GM23338 (cell line): ENCODE results near the gene PDZD7. TPM values are rescaled to one million over a fixed set of nuclear protein-coding genes. Genes with fewer than 3 reads are reported as not detected.

Experiments
- ATAC-seq: fragments of 200-7000 bp; cut with Tn5 transposase; 3 replicates; pipeline ENCODE4 v1.9.1; 2020
- DNase-seq: peaks from one replicate; pipeline ENCODE4 v3.0.0-alpha.2; 2015; ENCODE audit warnings: low spot score
- H2AFZ ChIP-seq: fragments of 200-600 bp; sonication (generic); 2 replicates; pipeline ENCODE4 v1.8.0; 2016; ENCODE audit warnings: antibody characterized with exemption, mild to moderate bottlenecking, moderate library complexity
- H3F3A ChIP-seq: fragments of 200-600 bp; sonication (generic); replicated peaks from 2 replicates; pipeline ENCODE4 v1.8.0; 2017; ENCODE audit warnings: antibody characterized with exemption, mixed run types, low read depth
- H3K27ac ChIP-seq: fragments of 200-600 bp; sonication (generic); 2 replicates; pipeline ENCODE4 v1.6.1; 2016; ENCODE audit warnings: low read depth
- H3K27me3 ChIP-seq: fragments of 200-600 bp; sonication (generic); 2 replicates; pipeline ENCODE4 v1.8.0; 2016; ENCODE audit warnings: mild to moderate bottlenecking, mixed run types, moderate library complexity; ENCODE audit not compliant: insufficient read depth
- H3K36me3 ChIP-seq: fragments of 200-600 bp; sonication (generic); 2 replicates; pipeline ENCODE4 v1.8.0; 2016; ENCODE audit warnings: mild to moderate bottlenecking; ENCODE audit not compliant: insufficient read depth
- H3K4me1 ChIP-seq: fragments of 200-600 bp; sonication (generic); 2 replicates; pipeline ENCODE4 v1.8.0; 2016; ENCODE audit warnings: mild to moderate bottlenecking, moderate library complexity; ENCODE audit not compliant: insufficient read depth
- H3K4me2 ChIP-seq: fragments of 200-600 bp; sonication (generic); 2 replicates; pipeline ENCODE4 v1.7.1; 2017; ENCODE audit warnings: mixed run types
- H3K4me3 ChIP-seq: fragments of 200-600 bp; sonication (generic); 2 replicates; pipeline ENCODE4 v1.6.1; 2016; ENCODE audit warnings: mixed run types
- H3K79me2 ChIP-seq: fragments of 200-600 bp; sonication (generic); replicated peaks from 2 replicates; pipeline ENCODE4 v1.8.0; 2017; ENCODE audit warnings: mild to moderate bottlenecking; ENCODE audit not compliant: insufficient read depth
- H3K9me2 ChIP-seq: fragments of 200-600 bp; sonication (generic); 2 replicates; pipeline ENCODE4 v1.8.0; 2017; ENCODE audit not compliant: insufficient read depth
- H4K20me1 ChIP-seq: fragments of 200-600 bp; sonication (generic); replicated peaks from 2 replicates; pipeline ENCODE4 v1.8.0; 2017; ENCODE audit warnings: mild to moderate bottlenecking; ENCODE audit not compliant: insufficient read depth
- H3K27ac Mint-ChIP-seq: 2 replicates; pipeline ENCODE4 v1.8.0; 2020; ENCODE audit warnings: inconsistent platforms, mild to moderate bottlenecking, moderate library complexity, mixed read lengths
- H3K27me3 Mint-ChIP-seq: 3 replicates; pipeline ENCODE4 v1.8.0; 2022; ENCODE audit warnings: low read depth, mild to moderate bottlenecking, moderate library complexity, mixed read lengths, inconsistent platforms; ENCODE audit not compliant: insufficient read depth, poor library complexity
- H3K36me3 Mint-ChIP-seq: 3 replicates; pipeline ENCODE4 v1.8.0; 2021; ENCODE audit warnings: low read depth, mild to moderate bottlenecking, inconsistent platforms, moderate library complexity, mixed read lengths
- H3K4me1 Mint-ChIP-seq: 3 replicates; pipeline ENCODE4 v1.8.0; 2020; ENCODE audit warnings: mild to moderate bottlenecking, inconsistent platforms, mixed read lengths
- H3K4me3 Mint-ChIP-seq: 3 replicates; pipeline ENCODE4 v1.8.0; 2021; ENCODE audit warnings: moderate library complexity, mild to moderate bottlenecking, inconsistent platforms, mixed read lengths
- H3K9me3 Mint-ChIP-seq: 3 replicates; pipeline ENCODE4 v1.8.0; 2020; ENCODE audit warnings: moderate library complexity, mild to moderate bottlenecking, inconsistent platforms, mixed read lengths
- EZH2 ChIP-seq: fragments of 200-600 bp; sonication (generic); IDR thresholded peaks from one replicate; pipeline ENCODE4 v1.8.0; 2017; ENCODE audit warnings: antibody characterized with exemption, mild to moderate bottlenecking, low read depth; ENCODE audit not compliant: unreplicated experiment
- EZH2phosphoT487 ChIP-seq: fragments of 200-600 bp; sonication (generic); IDR thresholded peaks from one replicate; pipeline ENCODE4 v1.8.1; 2018; ENCODE audit warnings: antibody characterized with exemption; ENCODE audit not compliant: unreplicated experiment
- JUNB ChIP-seq: IDR thresholded peaks from one replicate; pipeline ENCODE4 v1.6.1; 2016; ENCODE audit warnings: antibody characterized with exemption; ENCODE audit not compliant: unreplicated experiment
- NANOG ChIP-seq: IDR thresholded peaks from 2 replicates; pipeline ENCODE4 v1.6.1; 2016; ENCODE audit warnings: antibody characterized with exemption, borderline replicate concordance
- ZNF462 ChIP-seq: fragments of 250-450 bp; sonication (Bioruptor Pico); IDR thresholded peaks from 2 replicates; pipeline ENCODE4 v1.5.0; 2020; ENCODE audit warnings: mild to moderate bottlenecking, moderate library complexity
- polyA plus RNA-seq: library from polyadenylated mRNA; unstranded; fragments of >200 nt; fragmentation: Nextera tagmentation; extraction: Ambion mirVana; gene quantifications from 2 replicates; pipeline ENCODE4 v1.2.1, GENCODE V29; 2016
- total RNA-seq: library from RNA; depleted of rRNA; stranded (reverse); fragments of >200 nt; shearing (Covaris generic); gene quantifications from 2 replicates; pipeline ENCODE4 v1.2.3, GENCODE V29; 2014
- TF ChIP-seq, protein P1 (sequence below), 2 experiments: fragments of 200-600 bp in 1 of 2; sonication (generic) in 1 of 2; conservative IDR thresholded peaks; 2 replicates each; pipeline versions ENCODE4 v1.5.1 to v1.6.1; 2016 to 2017; ENCODE audit warnings: antibody characterized with exemption in 2 of 2, low read depth in 2 of 2, mild to moderate bottlenecking in 2 of 2, moderate library complexity in 1 of 2

Gene PDZD7
- total and polyA plus RNA-seq, 2 experiments from 2014 or later: 1.7 to 2.3 TPM

DNA sequence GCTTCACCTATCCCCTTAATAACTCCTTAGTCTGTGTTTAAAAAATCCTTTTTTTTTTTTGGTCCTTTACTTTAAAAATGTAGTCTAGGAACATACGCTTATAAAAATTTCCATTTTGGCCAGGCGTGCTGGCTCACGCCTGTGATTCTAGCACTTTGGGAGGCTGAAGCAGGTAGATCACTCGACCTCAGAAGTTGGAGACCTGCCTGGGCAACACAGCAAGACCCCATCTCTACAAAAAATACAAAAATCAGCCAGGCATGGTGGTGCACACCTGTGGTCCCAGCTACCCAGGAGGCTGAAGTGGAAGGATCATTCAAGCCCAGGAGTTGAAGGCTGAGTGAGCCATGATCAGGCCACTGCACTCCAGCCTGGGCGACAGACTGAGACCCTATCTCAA lies 45.7 kb upstream of the PDZD7 start:
- Histone ChIP-seq H3K9me2 (no peaks in the 10 kb centered on the region), H4K20me1 (0 out of 2 replicates have a peak, but pooled peaks cover 4% of the 10 kb centered on the region), H3F3A (no peaks in the 10 kb centered on the region), H3K27me3 (peaks cover 76% of the 10 kb centered on the region), H3K36me3 (no peaks in the 10 kb centered on the region), H3K4me2 (no peak overlapping the region), H3K27ac (no peak overlapping the region), H2AFZ (no peak overlapping the region), H3K4me1 (peaks cover 10% of the 10 kb centered on the region), H3K79me2 (no peaks in the 10 kb centered on the region), H3K4me3 (no peak overlapping the region)
- DNase-seq (no peak), ATAC-seq (no peak)
- TF ChIP-seq NANOG (no peak), EZH2phosphoT487 (no peak), JUNB (no peak), ZNF462 (no peak), EZH2 (peak; percentile 17)
- TF ChIP-seq, protein P1, sequence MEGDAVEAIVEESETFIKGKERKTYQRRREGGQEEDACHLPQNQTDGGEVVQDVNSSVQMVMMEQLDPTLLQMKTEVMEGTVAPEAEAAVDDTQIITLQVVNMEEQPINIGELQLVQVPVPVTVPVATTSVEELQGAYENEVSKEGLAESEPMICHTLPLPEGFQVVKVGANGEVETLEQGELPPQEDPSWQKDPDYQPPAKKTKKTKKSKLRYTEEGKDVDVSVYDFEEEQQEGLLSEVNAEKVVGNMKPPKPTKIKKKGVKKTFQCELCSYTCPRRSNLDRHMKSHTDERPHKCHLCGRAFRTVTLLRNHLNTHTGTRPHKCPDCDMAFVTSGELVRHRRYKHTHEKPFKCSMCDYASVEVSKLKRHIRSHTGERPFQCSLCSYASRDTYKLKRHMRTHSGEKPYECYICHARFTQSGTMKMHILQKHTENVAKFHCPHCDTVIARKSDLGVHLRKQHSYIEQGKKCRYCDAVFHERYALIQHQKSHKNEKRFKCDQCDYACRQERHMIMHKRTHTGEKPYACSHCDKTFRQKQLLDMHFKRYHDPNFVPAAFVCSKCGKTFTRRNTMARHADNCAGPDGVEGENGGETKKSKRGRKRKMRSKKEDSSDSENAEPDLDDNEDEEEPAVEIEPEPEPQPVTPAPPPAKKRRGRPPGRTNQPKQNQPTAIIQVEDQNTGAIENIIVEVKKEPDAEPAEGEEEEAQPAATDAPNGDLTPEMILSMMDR (conservative IDR thresholded peaks at IDR 0.05; ENCODE audit: low read depth in 2 of 2): no peak
- Mint-ChIP-seq H3K36me3 (no peaks in the 10 kb centered on the region), H3K4me3 (no peak overlapping the region), H3K27me3 (peaks cover 52% of the 10 kb centered on the region), H3K9me3 (no peaks in the 10 kb centered on the region), H3K4me1 (peaks cover 36% of the 10 kb centered on the region), H3K27ac (no peak overlapping the region)
